Stomach (tissue), 4 donors: Measurements from ENCODE around the gene UCN2.

Source experiments
- CTCF ChIP-seq, 7 experiments: fragments of 450-650 bp in 4 of 7; fragments of 200-600 bp in 3 of 7; sonication (generic) in 3 of 7; IDR thresholded peaks; one replicate each; pipeline ENCODE4 v1.5.1; 2016 to 2019; ENCODE audit warnings: antibody characterized with exemption in 7 of 7, control low read depth in 2 of 7, mild to moderate bottlenecking in 1 of 7
- EP300 ChIP-seq: sonication (generic); formaldehyde crosslinking; IDR thresholded peaks from one replicate; pipeline ENCODE4 v1.6.1; 2017; ENCODE audit warnings: antibody characterized with exemption
- POLR2A ChIP-seq, 4 donors: fragments of 450-650 bp; IDR thresholded peaks; one replicate each; pipeline ENCODE4 v1.6.1; 2016; ENCODE audit warnings: antibody characterized with exemption in 4 of 4, control low read depth in 2 of 4, mild to moderate bottlenecking in 1 of 4, moderate library complexity in 1 of 4
- POLR2AphosphoS5 ChIP-seq, 3 donors: sonication (generic); formaldehyde crosslinking; IDR thresholded peaks; one replicate each; pipeline ENCODE4 v1.6.1; 2016; ENCODE audit warnings: antibody characterized with exemption in 3 of 3

GRCh38 chr3:48532271-48532976, 31.2 kb downstream of the UCN2 start:
- TF ChIP-seq CTCF (IDR thresholded peaks at IDR 0.05), result no peak
- TF ChIP-seq EP300, result no peak
- no peak for TF ChIP-seq POLR2A (IDR thresholded peaks at IDR 0.05)
- TF ChIP-seq POLR2AphosphoS5 (IDR thresholded peaks at IDR 0.05), result no peak
